ENCODE measurements around the gene NAPB. TPM values are rescaled to one million over a fixed set of nuclear protein-coding genes. Genes with fewer than 3 reads are reported as not detected.

NAPB gene
- polyA plus RNA-seq, 2 of the 4 experiments (the other 2 are of a cell fraction) = 6.2 to 12.7 TPM

DNA sequence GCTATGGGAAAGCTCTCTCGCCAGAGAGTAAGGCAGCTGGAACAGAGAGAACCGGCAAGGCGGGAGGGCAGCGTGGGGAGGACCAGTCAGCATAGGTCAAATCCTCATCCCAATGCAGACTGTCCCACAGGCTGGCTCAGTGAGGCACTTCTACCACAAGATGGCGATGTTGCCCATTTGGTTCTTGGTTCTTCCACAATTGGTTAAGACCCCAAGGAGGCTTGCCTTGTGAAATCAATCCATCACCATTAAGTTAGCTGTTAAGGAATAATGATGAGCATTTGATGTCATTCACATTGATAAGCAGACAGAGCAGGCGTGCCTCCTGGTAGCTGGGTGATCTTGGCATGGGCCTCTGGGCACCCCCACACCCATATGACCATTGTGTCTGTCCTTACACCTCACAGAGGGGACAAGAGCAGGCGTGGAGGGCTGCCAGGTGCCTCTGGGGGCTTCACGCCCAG, 20.6 kb upstream of the NAPB start:
- POLR2A ChIA-PET = no interaction called here
- no peaks in the 10 kb centered on the region for H3K9me3 ChIP-seq
- no peak overlapping the region for H3K4me2 ChIP-seq
- TF ChIP-seq SMC3 (IDR thresholded peaks at IDR 0.05) (peak; percentile 78), RAD21 (conservative IDR thresholded peaks at IDR 0.05 in 1 of 2, IDR thresholded peaks at IDR 0.05 in 1 of 2) (peak; percentile 83 to 86)
- TF ChIP-seq, protein P1, sequence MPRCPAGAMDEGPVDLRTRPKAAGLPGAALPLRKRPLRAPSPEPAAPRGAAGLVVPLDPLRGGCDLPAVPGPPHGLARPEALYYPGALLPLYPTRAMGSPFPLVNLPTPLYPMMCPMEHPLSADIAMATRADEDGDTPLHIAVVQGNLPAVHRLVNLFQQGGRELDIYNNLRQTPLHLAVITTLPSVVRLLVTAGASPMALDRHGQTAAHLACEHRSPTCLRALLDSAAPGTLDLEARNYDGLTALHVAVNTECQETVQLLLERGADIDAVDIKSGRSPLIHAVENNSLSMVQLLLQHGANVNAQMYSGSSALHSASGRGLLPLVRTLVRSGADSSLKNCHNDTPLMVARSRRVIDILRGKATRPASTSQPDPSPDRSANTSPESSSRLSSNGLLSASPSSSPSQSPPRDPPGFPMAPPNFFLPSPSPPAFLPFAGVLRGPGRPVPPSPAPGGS (IDR thresholded peaks at IDR 0.05) = no peak
- TF ChIP-seq, protein P2, sequence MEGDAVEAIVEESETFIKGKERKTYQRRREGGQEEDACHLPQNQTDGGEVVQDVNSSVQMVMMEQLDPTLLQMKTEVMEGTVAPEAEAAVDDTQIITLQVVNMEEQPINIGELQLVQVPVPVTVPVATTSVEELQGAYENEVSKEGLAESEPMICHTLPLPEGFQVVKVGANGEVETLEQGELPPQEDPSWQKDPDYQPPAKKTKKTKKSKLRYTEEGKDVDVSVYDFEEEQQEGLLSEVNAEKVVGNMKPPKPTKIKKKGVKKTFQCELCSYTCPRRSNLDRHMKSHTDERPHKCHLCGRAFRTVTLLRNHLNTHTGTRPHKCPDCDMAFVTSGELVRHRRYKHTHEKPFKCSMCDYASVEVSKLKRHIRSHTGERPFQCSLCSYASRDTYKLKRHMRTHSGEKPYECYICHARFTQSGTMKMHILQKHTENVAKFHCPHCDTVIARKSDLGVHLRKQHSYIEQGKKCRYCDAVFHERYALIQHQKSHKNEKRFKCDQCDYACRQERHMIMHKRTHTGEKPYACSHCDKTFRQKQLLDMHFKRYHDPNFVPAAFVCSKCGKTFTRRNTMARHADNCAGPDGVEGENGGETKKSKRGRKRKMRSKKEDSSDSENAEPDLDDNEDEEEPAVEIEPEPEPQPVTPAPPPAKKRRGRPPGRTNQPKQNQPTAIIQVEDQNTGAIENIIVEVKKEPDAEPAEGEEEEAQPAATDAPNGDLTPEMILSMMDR (IDR thresholded peaks at IDR 0.05) = peak; percentile 89
- H3K27ac ChIP-seq = no peak overlapping the region
- FAIRE-seq = peak; percentile 56
- peaks cover 6% of the 10 kb centered on the region; the same call in 2 of the 3 replicates for H3K4me1 ChIP-seq
- no peak overlapping the region for H3K4me3 ChIP-seq
- WGBS (ENCODE audit: missing lambda C conversion rate) = 2% methylated on average over 8 of the region's 8 CpGs
- DNase-seq (ENCODE audit: low read depth in 1 of 2, low spot score in 1 of 2) = peak; percentile 81 to 92
- CTCF ChIA-PET = interaction anchor here (0.7 to 10.0 kb wide), 48 partner anchors 8 to 1490 kb away, joined by 3 to 176 read pairs (median 4); partner anchors contain the start of genes CST11, CST9, NAPB and NXT1
- peak; percentile 79 to 93 for ATAC-seq

DNA sequence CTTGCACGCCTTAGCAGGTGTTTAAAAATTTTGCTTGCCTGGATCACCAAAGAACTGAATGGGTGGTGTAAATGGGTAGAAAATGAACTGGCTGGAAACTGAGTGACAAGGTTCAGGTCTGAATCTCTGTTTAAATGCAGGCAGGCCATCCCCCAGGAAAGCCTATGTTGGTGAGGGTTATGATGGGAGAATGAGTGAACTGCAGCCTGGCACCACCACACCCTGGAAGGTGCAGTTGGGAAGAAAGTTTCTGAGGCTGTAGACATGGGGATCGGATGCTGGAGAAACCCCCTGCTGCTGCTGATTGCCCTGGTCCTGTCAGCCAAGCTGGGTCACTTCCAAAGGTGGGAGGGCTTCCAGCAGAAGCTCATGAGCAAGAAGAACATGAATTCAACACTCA, 18.7 kb upstream of the NAPB start:
- DNase-seq (ENCODE audit: low read depth in 1 of 2, low spot score in 1 of 2) (no peak), ATAC-seq (no peak), FAIRE-seq (no peak)
- no peak overlapping the region for H3K27ac ChIP-seq
- H3K4me2 ChIP-seq = no peak overlapping the region
- no peak overlapping the region for H3K4me3 ChIP-seq
- CTCF ChIA-PET = interaction anchor here (1.1 to 10.0 kb wide), 5 partner anchors 12 to 171 kb away, joined by 3 to 176 read pairs (median 21); partner anchors contain the start of gene CST9
- no peak for TF ChIP-seq HOXA7 (CRISPR knock-in tag; IDR thresholded peaks at IDR 0.05)
- TF ChIP-seq KDM5A (IDR thresholded peaks at IDR 0.05) = no peak
- TF ChIP-seq, protein P3, sequence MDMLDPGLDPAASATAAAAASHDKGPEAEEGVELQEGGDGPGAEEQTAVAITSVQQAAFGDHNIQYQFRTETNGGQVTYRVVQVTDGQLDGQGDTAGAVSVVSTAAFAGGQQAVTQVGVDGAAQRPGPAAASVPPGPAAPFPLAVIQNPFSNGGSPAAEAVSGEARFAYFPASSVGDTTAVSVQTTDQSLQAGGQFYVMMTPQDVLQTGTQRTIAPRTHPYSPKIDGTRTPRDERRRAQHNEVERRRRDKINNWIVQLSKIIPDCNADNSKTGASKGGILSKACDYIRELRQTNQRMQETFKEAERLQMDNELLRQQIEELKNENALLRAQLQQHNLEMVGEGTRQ (IDR thresholded peaks at IDR 0.05) = no peak
- no peak for TF ChIP-seq FOSB (CRISPR knock-in tag; IDR thresholded peaks at IDR 0.05)
- no peak for TF ChIP-seq SREBF2 (IDR thresholded peaks at IDR 0.05)
- TF ChIP-seq, protein P4, sequence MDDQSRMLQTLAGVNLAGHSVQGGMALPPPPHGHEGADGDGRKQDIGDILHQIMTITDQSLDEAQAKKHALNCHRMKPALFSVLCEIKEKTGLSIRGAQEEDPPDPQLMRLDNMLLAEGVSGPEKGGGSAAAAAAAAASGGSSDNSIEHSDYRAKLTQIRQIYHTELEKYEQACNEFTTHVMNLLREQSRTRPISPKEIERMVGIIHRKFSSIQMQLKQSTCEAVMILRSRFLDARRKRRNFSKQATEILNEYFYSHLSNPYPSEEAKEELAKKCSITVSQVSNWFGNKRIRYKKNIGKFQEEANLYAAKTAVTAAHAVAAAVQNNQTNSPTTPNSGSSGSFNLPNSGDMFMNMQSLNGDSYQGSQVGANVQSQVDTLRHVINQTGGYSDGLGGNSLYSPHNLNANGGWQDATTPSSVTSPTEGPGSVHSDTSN (IDR thresholded peaks at IDR 0.05) = no peak
- no peak for TF ChIP-seq HOXB5 (CRISPR knock-in tag; IDR thresholded peaks at IDR 0.05)
- TF ChIP-seq CBX8 (IDR thresholded peaks at IDR 0.05) = no peak
- no peak for TF ChIP-seq JUN (IDR thresholded peaks at IDR 0.05)
- TF ChIP-seq, protein P5, sequence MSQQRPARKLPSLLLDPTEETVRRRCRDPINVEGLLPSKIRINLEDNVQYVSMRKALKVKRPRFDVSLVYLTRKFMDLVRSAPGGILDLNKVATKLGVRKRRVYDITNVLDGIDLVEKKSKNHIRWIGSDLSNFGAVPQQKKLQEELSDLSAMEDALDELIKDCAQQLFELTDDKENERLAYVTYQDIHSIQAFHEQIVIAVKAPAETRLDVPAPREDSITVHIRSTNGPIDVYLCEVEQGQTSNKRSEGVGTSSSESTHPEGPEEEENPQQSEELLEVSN (IDR thresholded peaks at IDR 0.05; ENCODE audit: borderline replicate concordance, low read depth) = no peak
- TF ChIP-seq CHD4 (IDR thresholded peaks at IDR 0.05; ENCODE audit: borderline replicate concordance) = no peak
- no peak for TF ChIP-seq MAZ (IDR thresholded peaks at IDR 0.05; ENCODE audit: borderline replicate concordance, low read depth, low read length)
- TF ChIP-seq EHMT2 (IDR thresholded peaks at IDR 0.05; ENCODE audit: low read depth) = no peak
- TF ChIP-seq TFCP2L1 (CRISPR knock-in tag; IDR thresholded peaks at IDR 0.05) = no peak
- no peak for TF ChIP-seq NR3C1 (IDR thresholded peaks at IDR 0.05)
- TF ChIP-seq POLR2AphosphoS2 (conservative IDR thresholded peaks at IDR 0.05; ENCODE audit: low read length) = no peak
- TF ChIP-seq NFE2L2 (conservative IDR thresholded peaks at IDR 0.05; ENCODE audit: low read length) = no peak
- H3K9me3 ChIP-seq = no peaks in the 10 kb centered on the region
- no peaks in the 10 kb centered on the region for H3K4me1 ChIP-seq
- POLR2A ChIA-PET = no interaction called here
- WGBS (ENCODE audit: missing lambda C conversion rate) = 57% methylated on average over 2 of the region's 2 CpGs

Measured in A549 (cell line).